WTC11 (cell line): Measurements from ENCODE around the gene FAM50B. TPM values are rescaled to one million over a fixed set of nuclear protein-coding genes. Genes with fewer than 3 reads are reported as not detected.
A peak's percentile ranks its signal among the peaks of the same experiment; 100 is the strongest.

Experiments
- ATAC-seq: fragments of 200-7000 bp; cut with Tn5 transposase; 2 replicates; pipeline ENCODE4 v1.10.0; 2021; ENCODE audit warnings: mild to moderate bottlenecking, moderate library complexity
- CTCF ChIA-PET: fragments of 300-600 bp; sonication (Branson Sonifier 250); formaldehyde crosslinking; loops from one replicate; lab custom pipeline; 2021; ENCODE audit warnings: antibody characterized with exemption; lab: Charles Lee
- POLR2A ChIA-PET: fragments of 350-600 bp; sonication (Branson Sonifier 250); formaldehyde crosslinking; loops from one replicate; lab custom pipeline; 2021; ENCODE audit warnings: antibody characterized with exemption; lab: Charles Lee
- DNase-seq: peaks from one replicate; pipeline ENCODE4 v3.0.0; 2021; ENCODE audit warnings: low spot score
- H3K27ac Mint-ChIP-seq: 2 replicates; pipeline ENCODE4 v1.8.0; 2021; ENCODE audit warnings: mixed read lengths
- H3K27me3 Mint-ChIP-seq: 2 replicates; pipeline ENCODE4 v1.8.0; 2021; ENCODE audit warnings: low read depth, mild to moderate bottlenecking, moderate library complexity, mixed read lengths
- H3K36me3 Mint-ChIP-seq: 2 replicates; pipeline ENCODE4 v1.8.0; 2021; ENCODE audit warnings: mixed read lengths
- H3K4me1 Mint-ChIP-seq: 2 replicates; pipeline ENCODE4 v1.8.0; 2022; ENCODE audit warnings: mixed read lengths
- H3K4me3 Mint-ChIP-seq: 2 replicates; pipeline ENCODE4 v1.8.0; 2021; ENCODE audit warnings: mild to moderate bottlenecking, moderate library complexity, mixed read lengths
- H3K9me3 Mint-ChIP-seq: 2 replicates; pipeline ENCODE4 v1.8.0; 2021; ENCODE audit warnings: mixed read lengths
- CREM ChIP-seq: sonication (generic); formaldehyde crosslinking; IDR thresholded peaks from 2 replicates; pipeline ENCODE4 v1.8.1; 2022; ENCODE audit warnings: mild to moderate bottlenecking, missing genetic modification reagents, moderate library complexity
- GABPB1 ChIP-seq: sonication (generic); formaldehyde crosslinking; IDR thresholded peaks from 2 replicates; pipeline ENCODE4 v1.8.1; 2023; ENCODE audit warnings: mild to moderate bottlenecking, missing genetic modification reagents
- GRHL2 ChIP-seq: fragments of 250-450 bp; sonication (Bioruptor Pico); IDR thresholded peaks from 2 replicates; pipeline ENCODE4 v1.8.0; 2022; ENCODE audit warnings: mild to moderate bottlenecking, moderate library complexity; ENCODE audit not compliant: insufficient replicate concordance, severe bottlenecking
- IRF2 ChIP-seq: sonication (generic); formaldehyde crosslinking; IDR thresholded peaks from 2 replicates; pipeline ENCODE4 v1.8.0; 2022; ENCODE audit warnings: low read depth, missing genetic modification reagents, borderline replicate concordance
- NFATC4 ChIP-seq: fragments of 250-450 bp; sonication (Bioruptor Pico); IDR thresholded peaks from 2 replicates; pipeline ENCODE4 v1.9.0; 2021; ENCODE audit warnings: mild to moderate bottlenecking
- PRRX2 ChIP-seq: fragments of 250-450 bp; sonication (Bioruptor Pico); IDR thresholded peaks from 2 replicates; pipeline ENCODE4 v1.8.0; 2021; ENCODE audit warnings: mild to moderate bottlenecking
- RELA ChIP-seq: sonication (generic); formaldehyde crosslinking; IDR thresholded peaks from 2 replicates; pipeline ENCODE4 v1.8.1; 2022; ENCODE audit warnings: missing genetic modification reagents, mild to moderate bottlenecking, borderline replicate concordance
- TP53 ChIP-seq: sonication (generic); formaldehyde crosslinking; IDR thresholded peaks from 2 replicates; pipeline ENCODE4 v1.8.1; 2023; ENCODE audit warnings: mild to moderate bottlenecking, missing genetic modification reagents
- ZNF232 ChIP-seq: sonication (generic); formaldehyde crosslinking; IDR thresholded peaks from 2 replicates; pipeline ENCODE4 v1.8.0; 2022; ENCODE audit warnings: mild to moderate bottlenecking, missing genetic modification reagents
- ZNF416 ChIP-seq: fragments of 250-450 bp; sonication (Bioruptor Pico); IDR thresholded peaks from 2 replicates; pipeline ENCODE4 v1.9.0; 2021; ENCODE audit warnings: mild to moderate bottlenecking, inconsistent platforms
- total RNA-seq: library from RNA; stranded (reverse); gene quantifications from 3 replicates; pipeline ENCODE4 v1.2.3, GENCODE V29; 2021
- TF ChIP-seq, protein P1 (sequence below): sonication (generic); formaldehyde crosslinking; IDR thresholded peaks from 2 replicates; pipeline ENCODE4 v1.8.0; 2023; ENCODE audit warnings: missing genetic modification reagents, mild to moderate bottlenecking, borderline replicate concordance
- TF ChIP-seq, protein P2 (sequence below): fragments of 250-450 bp; sonication (Bioruptor Pico); IDR thresholded peaks from 2 replicates; pipeline ENCODE4 v1.9.0; 2021; ENCODE audit warnings: moderate library complexity, mild to moderate bottlenecking, inconsistent platforms, borderline replicate concordance
- TF ChIP-seq, protein P3 (sequence below): sonication (generic); formaldehyde crosslinking; IDR thresholded peaks from 2 replicates; pipeline ENCODE4 v1.8.0; 2022; ENCODE audit warnings: mild to moderate bottlenecking, missing genetic modification reagents
- TF ChIP-seq, protein P4 (sequence below): sonication (generic); formaldehyde crosslinking; conservative IDR thresholded peaks from 2 replicates; pipeline ENCODE4 v1.8.1; 2023; ENCODE audit warnings: mild to moderate bottlenecking, low read depth, missing genetic modification reagents, moderate library complexity

Gene FAM50B
- total RNA-seq, 1 experiment from 2014 or later: 2.1 TPM

DNA sequence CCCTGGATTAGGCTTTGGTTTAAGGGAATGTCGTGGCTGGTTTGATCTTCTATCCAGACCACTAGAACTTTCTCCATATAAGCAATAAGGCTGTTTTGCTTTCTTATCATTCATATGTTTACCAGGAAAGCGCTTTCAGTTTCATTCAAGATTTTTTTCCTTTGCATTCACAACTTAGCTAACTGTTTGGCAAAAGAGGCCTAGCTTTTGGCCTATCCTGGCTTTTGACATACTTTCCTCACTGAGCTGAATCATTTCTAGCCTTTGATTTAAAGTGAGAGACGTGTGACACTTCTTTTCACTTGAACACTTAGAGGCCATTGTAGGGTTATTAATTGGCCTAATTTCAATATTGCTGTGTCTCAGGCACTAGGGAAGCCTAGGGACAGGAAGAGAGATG lies 1.7 kb upstream of the FAM50B start:
- no peak overlapping the region for H3K4me3 Mint-ChIP-seq
- H3K27me3 Mint-ChIP-seq: peaks cover 6% of the 10 kb centered on the region
- peaks cover 9% of the 10 kb centered on the region for H3K4me1 Mint-ChIP-seq
- DNase-seq: no peak
- H3K36me3 Mint-ChIP-seq: no peaks in the 10 kb centered on the region
- ChIA-PET CTCF (interaction anchor here (1.1 to 7.4 kb wide), 6 partner anchors 25 to 141 kb away, joined by 3 to 221 read pairs (median 58); no protein-coding TSS in a partner anchor), POLR2A (no interaction called here)
- H3K9me3 Mint-ChIP-seq: no peaks in the 10 kb centered on the region
- TF ChIP-seq, protein P1, sequence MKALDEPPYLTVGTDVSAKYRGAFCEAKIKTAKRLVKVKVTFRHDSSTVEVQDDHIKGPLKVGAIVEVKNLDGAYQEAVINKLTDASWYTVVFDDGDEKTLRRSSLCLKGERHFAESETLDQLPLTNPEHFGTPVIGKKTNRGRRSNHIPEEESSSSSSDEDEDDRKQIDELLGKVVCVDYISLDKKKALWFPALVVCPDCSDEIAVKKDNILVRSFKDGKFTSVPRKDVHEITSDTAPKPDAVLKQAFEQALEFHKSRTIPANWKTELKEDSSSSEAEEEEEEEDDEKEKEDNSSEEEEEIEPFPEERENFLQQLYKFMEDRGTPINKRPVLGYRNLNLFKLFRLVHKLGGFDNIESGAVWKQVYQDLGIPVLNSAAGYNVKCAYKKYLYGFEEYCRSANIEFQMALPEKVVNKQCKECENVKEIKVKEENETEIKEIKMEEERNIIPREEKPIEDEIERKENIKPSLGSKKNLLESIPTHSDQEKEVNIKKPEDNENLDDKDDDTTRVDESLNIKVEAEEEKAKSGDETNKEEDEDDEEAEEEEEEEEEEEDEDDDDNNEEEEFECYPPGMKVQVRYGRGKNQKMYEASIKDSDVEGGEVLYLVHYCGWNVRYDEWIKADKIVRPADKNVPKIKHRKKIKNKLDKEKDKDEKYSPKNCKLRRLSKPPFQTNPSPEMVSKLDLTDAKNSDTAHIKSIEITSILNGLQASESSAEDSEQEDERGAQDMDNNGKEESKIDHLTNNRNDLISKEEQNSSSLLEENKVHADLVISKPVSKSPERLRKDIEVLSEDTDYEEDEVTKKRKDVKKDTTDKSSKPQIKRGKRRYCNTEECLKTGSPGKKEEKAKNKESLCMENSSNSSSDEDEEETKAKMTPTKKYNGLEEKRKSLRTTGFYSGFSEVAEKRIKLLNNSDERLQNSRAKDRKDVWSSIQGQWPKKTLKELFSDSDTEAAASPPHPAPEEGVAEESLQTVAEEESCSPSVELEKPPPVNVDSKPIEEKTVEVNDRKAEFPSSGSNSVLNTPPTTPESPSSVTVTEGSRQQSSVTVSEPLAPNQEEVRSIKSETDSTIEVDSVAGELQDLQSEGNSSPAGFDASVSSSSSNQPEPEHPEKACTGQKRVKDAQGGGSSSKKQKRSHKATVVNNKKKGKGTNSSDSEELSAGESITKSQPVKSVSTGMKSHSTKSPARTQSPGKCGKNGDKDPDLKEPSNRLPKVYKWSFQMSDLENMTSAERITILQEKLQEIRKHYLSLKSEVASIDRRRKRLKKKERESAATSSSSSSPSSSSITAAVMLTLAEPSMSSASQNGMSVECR: no peak
- H3K27ac Mint-ChIP-seq: no peak overlapping the region
- ATAC-seq: no peak

DNA sequence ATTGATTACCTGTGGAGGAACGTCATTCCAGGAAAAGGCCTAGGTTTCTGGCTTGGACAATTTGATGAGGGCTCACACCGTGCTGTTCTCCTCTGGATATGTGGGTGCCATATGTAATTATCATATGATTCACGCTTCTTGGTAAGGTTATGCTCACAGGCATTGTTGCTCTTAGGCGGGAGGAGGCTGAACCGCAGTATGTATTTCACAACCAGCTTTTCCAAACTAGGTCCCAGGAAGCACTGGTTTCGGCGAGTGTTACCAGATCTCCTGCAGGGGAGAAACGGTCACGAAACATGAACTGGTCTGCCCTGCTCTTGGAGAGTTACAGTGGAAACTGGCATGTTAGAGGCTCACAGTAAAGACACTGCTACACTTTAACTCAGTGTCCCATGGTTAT lies 793 bp upstream of the FAM50B start:
- TF ChIP-seq PRRX2 (CRISPR knock-in tag) (no peak), IRF2 (CRISPR knock-in tag) (no peak), ZNF232 (CRISPR knock-in tag) (no peak), NFATC4 (CRISPR knock-in tag) (no peak), TP53 (no peak), ZNF416 (no peak), CREM (CRISPR knock-in tag) (no peak), RELA (no peak), GABPB1 (CRISPR knock-in tag) (no peak), GRHL2 (no peak)
- TF ChIP-seq, protein P2, sequence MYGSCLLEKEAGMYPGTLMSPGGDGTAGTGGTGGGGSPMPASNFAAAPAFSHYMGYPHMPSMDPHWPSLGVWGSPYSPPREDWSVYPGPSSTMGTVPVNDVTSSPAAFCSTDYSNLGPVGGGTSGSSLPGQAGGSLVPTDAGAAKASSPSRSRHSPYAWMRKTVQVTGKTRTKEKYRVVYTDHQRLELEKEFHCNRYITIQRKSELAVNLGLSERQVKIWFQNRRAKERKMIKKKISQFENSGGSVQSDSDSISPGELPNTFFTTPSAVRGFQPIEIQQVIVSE (CRISPR knock-in tag): no peak
- TF ChIP-seq, protein P3, sequence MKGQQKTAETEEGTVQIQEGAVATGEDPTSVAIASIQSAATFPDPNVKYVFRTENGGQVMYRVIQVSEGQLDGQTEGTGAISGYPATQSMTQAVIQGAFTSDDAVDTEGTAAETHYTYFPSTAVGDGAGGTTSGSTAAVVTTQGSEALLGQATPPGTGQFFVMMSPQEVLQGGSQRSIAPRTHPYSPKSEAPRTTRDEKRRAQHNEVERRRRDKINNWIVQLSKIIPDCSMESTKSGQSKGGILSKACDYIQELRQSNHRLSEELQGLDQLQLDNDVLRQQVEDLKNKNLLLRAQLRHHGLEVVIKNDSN (CRISPR knock-in tag): no peak
- TF ChIP-seq, protein P1: no peak
- TF ChIP-seq, protein P4, sequence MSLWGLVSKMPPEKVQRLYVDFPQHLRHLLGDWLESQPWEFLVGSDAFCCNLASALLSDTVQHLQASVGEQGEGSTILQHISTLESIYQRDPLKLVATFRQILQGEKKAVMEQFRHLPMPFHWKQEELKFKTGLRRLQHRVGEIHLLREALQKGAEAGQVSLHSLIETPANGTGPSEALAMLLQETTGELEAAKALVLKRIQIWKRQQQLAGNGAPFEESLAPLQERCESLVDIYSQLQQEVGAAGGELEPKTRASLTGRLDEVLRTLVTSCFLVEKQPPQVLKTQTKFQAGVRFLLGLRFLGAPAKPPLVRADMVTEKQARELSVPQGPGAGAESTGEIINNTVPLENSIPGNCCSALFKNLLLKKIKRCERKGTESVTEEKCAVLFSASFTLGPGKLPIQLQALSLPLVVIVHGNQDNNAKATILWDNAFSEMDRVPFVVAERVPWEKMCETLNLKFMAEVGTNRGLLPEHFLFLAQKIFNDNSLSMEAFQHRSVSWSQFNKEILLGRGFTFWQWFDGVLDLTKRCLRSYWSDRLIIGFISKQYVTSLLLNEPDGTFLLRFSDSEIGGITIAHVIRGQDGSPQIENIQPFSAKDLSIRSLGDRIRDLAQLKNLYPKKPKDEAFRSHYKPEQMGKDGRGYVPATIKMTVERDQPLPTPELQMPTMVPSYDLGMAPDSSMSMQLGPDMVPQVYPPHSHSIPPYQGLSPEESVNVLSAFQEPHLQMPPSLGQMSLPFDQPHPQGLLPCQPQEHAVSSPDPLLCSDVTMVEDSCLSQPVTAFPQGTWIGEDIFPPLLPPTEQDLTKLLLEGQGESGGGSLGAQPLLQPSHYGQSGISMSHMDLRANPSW: no peak
- peaks cover 9% of the 10 kb centered on the region for H3K4me1 Mint-ChIP-seq
- H3K4me3 Mint-ChIP-seq: peak overlapping the region; percentile 80
- peaks cover 6% of the 10 kb centered on the region for H3K27me3 Mint-ChIP-seq
- H3K9me3 Mint-ChIP-seq: no peaks in the 10 kb centered on the region
- ATAC-seq (peak; percentile 3; the same call in 1 of the 2 replicates), DNase-seq (no peak)
- no peak overlapping the region for H3K27ac Mint-ChIP-seq
- H3K36me3 Mint-ChIP-seq: no peaks in the 10 kb centered on the region
- ChIA-PET POLR2A (interaction anchor here (0.5 to 1.5 kb wide), 5 partner anchors 34 to 405 kb away, joined by 3 to 5 read pairs (median 3); a partner anchor contains a TSS), CTCF (interaction anchor here (0.5 to 7.4 kb wide), 129 partner anchors 8 to 1058 kb away, joined by 3 to 221 read pairs (median 6); partner anchors contain the start of genes ECI2 and PXDC1)
